HG02852 (cell line): ENCODE data around the gene KRTAP5-3.

ENCODE experiments used
- ATAC-seq: cut with Tn5 transposase; IDR thresholded peaks from one replicate; pipeline ENCODE4 v1.9.1; 2021; ENCODE audit warnings: mild to moderate bottlenecking, moderate library complexity; ENCODE audit not compliant: unreplicated experiment

KRTAP5-3 gene

DNA sequence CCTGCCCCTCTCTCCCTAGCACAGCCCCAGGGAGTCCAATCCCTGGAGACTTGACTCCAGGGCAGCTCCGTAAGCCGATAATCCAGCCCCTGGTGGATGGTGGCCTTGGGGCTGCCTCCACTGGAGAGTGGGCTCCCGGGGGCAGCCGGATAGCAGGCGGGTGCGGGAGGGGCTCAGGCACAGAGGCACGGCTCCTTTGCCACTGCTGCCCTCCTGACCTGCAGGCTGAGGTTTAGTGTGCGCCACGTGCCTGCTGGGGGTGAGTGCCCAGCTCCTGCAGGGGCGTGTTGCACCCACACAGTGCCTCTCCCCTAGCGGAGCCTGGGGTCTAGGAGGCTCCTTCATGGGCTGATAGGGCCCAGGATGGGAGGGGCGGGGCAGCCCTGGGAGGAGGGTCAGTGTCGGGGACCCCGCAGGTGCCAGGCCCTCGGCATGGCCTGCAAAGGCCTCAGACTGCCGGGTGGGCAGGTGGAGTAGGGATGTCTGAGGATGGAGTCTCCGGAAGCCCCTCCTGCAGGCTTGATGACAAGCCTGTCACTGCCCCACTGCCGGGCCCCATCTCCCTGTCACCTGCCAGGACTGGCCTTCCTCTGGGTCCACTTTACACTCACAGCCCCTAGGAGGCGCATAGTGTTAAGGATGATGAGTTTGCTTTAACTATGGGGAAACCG is 41.7 kb downstream of the KRTAP5-3 start:
- no peak for ATAC-seq

DNA sequence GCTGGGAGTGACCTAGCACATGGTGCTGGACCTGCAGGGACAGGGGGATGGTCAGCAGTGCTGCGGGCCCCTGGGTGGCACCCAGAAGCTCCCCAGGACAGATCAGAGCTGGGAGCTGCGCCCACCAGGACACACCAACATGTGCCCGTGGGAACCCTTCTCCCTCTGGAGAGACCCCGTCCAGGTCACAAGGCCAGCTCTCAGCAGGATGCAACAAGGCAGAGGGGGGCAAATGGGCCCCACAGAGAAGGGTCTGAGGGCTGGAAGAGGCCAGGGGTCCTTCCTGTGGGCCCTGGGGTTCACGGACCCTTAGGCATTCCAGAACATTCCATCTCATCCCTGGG is 42.4 kb downstream of the KRTAP5-3 start:
- no peak for ATAC-seq

DNA sequence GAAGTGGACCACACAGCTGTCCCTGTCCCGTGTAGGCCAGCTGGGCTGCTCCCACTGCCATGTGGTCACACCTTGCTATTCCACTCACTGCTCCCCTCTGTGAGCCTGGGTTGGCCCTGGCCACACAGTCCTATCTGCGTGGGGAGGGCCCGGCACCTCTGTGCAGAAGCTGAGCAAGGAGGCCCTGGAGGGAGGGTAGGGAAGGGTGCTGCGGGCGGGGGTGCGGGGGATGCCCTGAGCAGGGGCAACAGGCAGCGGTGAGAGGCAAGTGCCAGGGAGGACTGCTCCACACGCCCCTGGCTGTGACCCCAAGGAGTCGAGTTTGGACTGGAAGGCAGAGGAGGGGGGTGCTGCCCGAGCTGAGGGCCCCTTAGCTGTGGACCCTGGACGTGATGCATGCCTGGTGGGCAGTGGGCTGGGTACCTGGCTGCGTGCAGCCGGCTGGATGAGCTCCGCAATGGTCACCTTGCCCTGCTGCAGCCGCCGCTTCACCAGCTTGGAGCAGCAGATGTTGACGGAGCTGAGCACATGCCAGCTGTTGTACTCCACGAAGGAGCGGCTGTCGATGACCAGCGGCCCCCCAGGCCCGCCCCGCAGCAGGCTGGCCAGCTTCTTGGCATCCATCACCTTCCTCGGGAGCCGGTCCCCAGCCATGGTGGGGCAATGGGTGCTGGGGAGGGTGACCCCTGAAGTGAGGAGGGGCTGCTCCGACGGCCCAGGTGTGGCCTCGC is 42.9 kb downstream of the KRTAP5-3 start:
- ATAC-seq: no peak

DNA sequence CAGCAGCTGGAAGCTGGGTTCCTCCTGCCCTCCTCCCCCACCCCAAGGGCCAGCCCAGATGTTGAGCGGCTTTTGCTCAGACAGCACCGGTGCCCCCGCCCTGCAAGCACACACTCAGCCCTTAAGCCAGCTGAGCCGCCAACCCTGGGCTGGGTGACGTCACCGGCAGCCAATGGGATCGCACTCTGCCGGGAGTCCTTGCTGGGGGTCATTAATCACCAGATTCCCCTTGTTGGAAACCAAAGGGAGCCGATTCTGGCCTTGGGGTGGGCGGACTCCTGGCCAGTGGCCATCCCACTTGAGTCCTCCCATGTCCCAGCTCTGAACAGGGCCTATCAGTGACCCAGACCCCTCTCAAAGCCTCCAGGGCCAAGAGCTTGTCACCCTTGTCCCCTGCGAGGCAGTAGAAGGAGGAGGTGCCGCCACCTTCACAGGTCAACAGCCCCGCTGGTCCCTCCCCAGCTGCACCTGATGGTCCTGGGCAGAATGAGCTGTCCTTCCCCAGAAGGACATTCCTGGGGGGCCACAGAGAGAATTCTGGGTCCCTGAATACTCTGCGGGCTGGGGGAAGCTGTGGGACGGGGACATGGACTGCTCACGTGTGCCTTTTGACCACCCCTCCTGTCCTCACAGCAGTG is 43.6 kb downstream of the KRTAP5-3 start:
- ATAC-seq: no peak

DNA sequence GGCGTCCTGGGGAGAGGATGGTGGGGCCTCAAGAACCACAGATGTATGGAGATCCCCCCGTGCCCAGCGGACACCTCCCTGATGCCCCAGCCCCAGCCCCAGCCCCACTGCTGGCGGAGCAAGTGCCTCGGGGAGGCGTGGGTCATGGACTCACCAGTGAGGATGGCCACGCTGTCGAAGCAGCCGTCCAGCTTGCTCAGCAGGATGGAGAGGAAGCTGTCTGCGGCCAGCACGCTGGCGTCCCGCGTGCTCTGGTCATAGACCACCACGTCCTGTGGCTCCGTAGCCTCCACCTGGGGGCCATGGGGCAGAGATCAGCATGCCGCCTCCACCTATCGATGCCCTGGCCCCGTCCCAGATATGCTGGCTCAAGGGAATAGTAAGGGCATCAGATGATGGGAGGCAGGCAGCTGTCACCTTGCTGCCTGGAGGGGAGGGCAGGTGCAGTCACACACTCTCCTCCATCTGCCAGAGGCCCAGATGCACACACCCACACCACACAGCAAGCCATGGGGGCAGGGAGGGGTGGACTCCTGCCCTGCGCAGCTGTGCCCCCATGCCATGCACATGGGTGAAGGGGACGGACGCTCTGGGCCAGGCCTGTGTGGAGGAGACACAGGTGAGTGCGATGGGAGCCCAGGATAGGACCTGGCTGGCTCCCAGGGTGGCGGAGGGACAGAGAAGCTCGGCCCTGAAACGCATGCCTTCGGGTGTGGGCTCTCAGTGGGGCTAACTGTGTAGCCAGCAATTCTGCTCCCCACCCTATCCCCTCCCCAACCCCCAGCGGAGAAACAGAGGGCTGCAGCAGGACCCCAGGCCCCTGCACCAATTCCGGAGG is 44.3 kb downstream of the KRTAP5-3 start:
- no peak for ATAC-seq

DNA sequence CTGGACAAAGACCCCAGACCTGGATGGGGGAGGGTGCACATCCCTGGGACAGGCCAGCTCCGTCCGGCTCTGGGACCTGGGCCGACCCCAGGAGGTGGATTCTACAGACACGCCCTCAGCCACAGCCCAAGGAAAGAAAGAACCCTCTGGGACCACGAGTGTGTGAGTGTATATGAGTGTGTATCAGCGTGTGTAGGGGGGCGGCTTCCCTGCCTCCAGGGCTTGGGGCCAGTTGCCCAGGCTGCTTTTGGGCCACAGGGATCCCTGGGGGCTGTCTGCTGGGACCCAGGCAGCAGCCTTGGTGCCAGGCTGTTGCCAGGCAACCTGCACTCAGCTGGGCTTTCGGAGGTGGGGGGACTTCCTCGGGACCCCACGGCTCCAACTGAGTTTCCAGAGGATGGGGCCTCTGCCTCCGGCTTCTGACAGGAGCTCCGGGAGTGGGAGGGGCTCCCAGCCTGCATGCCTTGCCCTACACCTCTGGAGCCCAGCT is 45.1 kb downstream of the KRTAP5-3 start:
- ATAC-seq: no peak

DNA sequence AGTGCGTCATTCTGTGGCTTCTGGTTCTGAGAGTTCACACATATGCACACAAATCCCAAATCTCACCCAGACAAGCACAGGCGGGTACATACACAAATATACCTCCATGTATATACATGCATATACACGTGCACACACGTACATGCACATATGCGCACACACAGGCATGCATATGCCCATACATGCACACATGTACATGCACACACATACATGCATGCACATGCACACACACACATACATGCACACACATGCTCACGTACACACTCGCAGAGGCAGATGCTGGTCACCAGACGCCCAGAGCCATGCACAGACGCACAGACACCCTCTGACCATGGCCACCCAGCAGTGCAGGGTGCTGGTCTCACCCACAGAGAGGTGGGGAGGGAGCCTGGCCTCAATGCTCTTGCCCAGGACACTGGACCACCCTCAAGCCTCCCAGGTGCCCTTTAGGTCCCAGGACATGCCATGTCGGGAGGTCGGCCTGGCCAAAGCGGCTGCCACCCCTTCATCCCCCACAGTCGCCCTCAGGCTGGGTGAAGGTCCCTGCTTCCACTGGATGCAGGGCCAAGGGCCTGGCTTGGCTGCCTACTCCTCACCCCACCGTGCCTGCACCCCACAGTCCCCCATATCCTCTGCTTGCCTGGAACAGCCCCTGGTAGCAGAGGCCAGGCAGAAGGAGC is 45.7 kb downstream of the KRTAP5-3 start:
- no peak for ATAC-seq

DNA sequence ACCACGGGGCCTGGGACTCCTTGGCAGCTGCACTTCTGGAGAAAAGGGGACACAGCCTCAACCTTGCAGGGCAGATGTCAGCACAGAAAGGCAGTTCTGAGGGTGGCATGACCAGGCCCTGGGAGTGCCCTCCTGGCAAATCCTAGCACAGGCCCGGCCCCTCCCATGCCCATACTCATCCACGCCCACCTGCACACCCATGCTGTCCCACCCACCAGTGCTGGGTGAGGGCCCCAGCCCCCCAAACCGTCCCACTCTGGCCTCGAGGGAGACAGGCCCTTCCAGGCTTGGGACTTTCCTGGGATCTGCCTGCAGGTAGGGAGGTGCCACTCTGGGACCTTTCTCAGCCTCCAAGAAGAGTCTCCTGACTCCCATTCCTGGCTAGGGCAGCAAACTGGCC is 46.3 kb downstream of the KRTAP5-3 start:
- no peak for ATAC-seq

DNA sequence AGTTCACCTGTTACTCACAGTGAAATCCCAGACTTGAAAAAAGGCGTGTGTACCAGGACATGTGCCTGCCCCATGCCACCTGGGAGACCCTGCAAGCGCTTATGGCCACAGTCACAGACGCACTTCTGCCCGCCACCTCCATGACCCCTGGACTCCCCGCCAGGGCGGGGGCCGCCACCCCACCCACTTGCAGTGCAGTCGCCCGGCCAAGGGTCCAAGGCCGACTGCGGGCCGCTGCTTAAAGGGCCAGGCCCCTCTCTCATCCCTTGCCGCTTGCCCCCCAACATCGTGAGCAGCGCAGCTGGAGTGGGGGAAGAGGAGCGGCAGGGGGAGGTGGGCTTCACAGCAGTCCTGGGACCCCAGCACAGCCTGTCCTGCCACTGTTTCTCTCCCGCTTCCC is 47.0 kb downstream of the KRTAP5-3 start:
- ATAC-seq: no peak

DNA sequence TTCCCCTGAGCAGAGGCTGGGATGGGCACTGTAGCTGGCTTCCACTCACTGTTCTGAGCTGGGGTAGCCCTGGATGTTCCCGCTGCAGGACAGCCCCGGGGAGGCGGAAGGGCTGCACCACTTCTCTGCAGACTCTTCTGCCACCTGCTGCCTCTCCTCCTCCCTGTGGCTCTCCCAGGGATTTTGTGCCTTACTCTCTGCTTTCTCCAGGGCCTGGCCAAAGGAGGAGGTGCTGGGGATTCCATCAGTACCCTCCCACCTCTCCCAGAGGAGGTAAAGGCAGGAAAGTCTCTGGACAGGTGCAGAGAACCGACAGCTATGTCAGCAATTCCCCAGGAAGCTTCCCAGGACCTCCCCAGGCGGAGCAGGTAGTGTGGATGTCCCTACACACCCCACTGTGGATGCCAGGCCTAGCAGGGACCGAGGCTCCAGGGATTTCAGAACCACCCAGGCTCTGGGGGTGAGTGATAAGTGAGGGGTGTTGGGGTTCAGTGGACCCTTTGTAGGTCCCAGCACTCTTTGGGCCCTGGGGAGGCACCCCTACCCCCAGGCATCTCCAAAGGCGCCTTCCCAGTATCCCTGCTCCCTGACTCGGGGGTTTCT is 47.5 kb downstream of the KRTAP5-3 start:
- ATAC-seq: no peak

DNA sequence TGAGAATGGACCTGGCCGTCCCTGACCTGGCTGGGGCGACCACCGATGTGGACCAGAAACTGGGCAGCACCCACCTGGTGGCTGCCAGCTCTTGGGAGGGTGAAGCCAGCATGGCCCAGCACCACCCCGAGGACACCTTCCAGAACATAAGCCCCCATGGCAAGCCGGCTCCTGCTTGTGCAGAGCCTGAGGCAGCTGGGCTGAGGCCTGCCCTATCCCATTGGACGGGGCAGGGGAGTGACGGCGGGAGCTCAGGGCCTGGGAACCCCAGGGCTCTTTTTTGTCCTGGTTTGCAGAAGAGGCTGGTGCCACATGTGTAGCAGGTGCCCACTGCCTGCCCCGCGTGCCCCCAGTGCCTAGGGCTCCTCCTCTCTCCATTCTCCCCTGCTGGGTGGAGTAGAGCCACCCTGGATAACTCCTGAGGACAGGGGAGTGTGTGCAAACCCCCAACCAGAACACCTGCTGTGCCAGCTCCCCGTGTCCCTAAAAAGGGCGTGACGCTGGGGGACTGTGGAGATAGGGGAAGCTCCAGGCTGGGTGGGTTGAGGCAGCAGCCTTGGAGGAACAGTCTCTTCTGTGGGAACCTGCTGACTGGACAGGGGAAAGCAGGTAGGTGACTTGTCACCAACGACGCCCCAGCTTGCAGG is 48.1 kb downstream of the KRTAP5-3 start:
- ATAC-seq: no peak

DNA sequence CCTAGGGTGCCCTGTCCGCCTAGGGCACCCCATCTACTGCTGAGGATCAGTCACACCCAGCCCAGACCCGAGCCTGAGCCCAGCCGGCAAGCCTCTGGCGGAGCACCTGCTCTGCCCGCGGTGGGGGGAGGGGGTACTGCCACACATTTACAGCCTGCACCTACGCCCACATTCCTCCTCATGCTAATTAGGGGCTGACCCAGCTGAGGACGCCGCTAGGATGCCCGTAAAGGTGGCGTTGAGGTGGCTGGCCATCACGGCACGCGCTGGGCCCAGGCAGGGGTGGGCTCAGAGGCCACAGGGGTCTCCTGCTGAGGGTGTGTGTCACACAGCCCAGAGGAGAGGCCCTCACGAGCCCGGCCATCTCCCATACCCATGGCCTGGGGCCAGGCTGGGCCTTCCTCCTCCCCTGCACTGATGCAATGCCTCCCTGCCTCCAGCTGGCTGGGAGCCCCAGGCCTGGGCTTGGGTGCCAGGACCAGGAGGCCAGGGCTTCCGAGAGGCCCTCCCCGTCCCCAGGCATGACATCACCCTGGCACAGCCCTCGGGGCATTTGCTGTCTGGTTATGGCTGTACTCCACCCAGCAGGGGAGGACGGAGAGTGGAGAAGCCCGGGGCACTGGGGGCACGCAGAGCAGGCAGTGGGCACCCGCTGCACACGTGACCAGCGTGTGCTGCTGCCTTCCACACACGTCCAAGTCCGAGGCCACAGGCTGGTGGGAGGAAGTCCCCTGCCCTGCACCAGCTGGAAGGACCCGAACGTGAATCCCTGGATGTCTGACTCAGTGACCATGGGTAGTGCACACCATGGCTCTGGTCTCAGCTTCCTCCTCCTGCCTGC is 48.9 kb downstream of the KRTAP5-3 start:
- ATAC-seq: no peak

DNA sequence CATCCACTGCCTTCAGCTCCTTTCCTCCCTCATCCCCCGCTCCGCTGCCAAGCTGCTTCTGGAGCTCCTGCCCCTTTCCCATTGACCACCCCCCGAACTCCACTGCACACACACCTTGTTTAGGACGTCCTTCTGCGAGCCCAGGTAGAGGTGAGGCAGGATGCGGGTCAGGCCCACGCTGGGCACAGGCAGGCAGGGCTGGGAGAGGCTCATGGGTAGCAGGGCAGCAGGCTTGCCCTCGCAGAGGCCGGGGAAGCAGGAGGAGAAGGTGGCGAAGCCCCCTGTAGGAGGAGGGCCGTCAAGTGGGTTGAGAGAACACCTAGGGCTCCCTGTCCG is 49.5 kb downstream of the KRTAP5-3 start:
- ATAC-seq: no peak

DNA sequence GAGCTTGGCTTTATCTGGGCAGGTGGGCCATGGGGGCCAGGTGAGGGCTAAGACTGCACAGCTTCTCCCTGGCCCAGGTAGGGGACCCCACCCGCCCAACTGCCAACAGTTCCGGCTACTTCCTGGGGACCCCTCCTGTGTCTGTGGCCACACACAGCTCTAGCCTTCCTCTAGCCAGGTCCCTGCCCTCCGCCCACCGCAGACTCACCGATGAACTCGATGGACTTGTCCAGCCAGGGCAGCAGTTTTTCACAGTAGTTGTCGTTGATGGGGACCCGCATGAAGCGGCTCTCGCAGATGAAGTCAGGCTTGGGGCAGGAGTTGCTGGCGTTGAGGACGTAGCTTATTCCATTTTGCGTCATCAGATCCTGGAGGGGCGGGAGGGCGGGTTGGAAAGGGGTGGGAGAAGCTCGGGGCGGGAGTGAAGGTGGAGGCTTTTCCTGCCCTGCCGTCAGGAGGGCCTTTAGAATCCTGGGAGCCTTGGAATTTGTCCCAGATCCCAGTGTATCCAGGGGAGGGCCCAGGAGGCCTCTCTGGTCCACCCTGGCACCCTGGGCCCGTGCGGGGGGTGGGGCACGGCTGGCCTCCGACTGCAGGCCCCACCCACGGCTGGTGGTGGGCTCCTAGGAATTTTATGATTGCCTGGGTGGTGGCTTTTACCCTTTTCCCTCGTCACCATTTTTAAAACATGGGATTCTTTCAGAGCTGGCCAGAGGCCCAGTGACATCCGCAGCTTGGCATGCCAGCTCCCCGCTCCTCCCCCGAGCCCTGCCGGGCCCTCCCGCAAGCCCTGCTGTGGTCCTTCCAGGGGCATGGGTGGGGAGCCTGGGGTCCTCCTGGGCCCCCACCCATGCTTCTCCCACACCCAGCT is 50.1 kb downstream of the KRTAP5-3 start:
- no peak for ATAC-seq
